BLaER1 treated with 17β-estradiol and CSF1 and Interleukin-3, amounts not matched to agents 10 nM and 100 nM (cell line): ENCODE data around the gene SLC24A3.

Experiments used
- H3K27ac ChIP-seq, 11 experiments: shearing (Covaris generic); formaldehyde crosslinking; 2 replicates each; pipeline ENCODE4 v1.8.1; 2022
- H3K27me3 ChIP-seq, 11 experiments: shearing (Covaris generic); formaldehyde crosslinking; 2 replicates each; pipeline ENCODE4 v1.8.1; 2022
- H3K36me3 ChIP-seq, 11 experiments: shearing (Covaris generic); formaldehyde crosslinking; 2 replicates each; pipeline ENCODE4 v1.8.1; 2022
- H3K4me1 ChIP-seq, 10 experiments: shearing (Covaris generic); formaldehyde crosslinking; 2 replicates each; pipeline ENCODE4 v1.8.1; 2022
- H3K4me2 ChIP-seq, 11 experiments: shearing (Covaris generic); formaldehyde crosslinking; 2 replicates each; pipeline ENCODE4 v1.8.1; 2022
- H3K4me3 ChIP-seq, 10 experiments: shearing (Covaris generic); formaldehyde crosslinking; 2 replicates each; pipeline ENCODE4 v1.8.1; 2022
- H3K9ac ChIP-seq, 11 experiments: shearing (Covaris generic); formaldehyde crosslinking; 2 replicates each; pipeline ENCODE4 v1.8.1; 2022
- H3K9me3 ChIP-seq, 11 experiments: shearing (Covaris generic); formaldehyde crosslinking; replicated peaks in 1 of 11; 2 replicates each; pipeline ENCODE4 v1.8.1; 2022
- H4K20me1 ChIP-seq, 11 experiments: shearing (Covaris generic); formaldehyde crosslinking; 2 replicates each; pipeline ENCODE4 v1.8.1; 2022
- Cebpa-rat ChIP-seq, 11 experiments: shearing (Covaris generic); IDR thresholded peaks; 2 replicates each; pipeline ENCODE4 v1.8.1; 2022

The SLC24A3 gene

GRCh38 chr20:19426356-19426755, 213.9 kb downstream of the SLC24A3 start:
- H3K36me3 ChIP-seq = no peaks in the 10 kb centered on the region
- peaks cover 33 to 51% (median 47%) of the 10 kb centered on the region in 10 experiments for H3K4me1 ChIP-seq
- H3K27me3 ChIP-seq = peaks cover 0 to under 1% (median 0%) of the 10 kb centered on the region in 11 experiments; a peak in 1 of 22 replicates
- no peak for TF ChIP-seq Cebpa-rat (IDR thresholded peaks at IDR 0.05)
- no peaks in the 10 kb centered on the region for H4K20me1 ChIP-seq
- H3K4me3 ChIP-seq = no peak overlapping the region
- H3K27ac ChIP-seq = no peak overlapping the region
- no peak overlapping the region for H3K9ac ChIP-seq
- no peak overlapping the region for H3K4me2 ChIP-seq
- peaks cover 5 to 11% (median 8%) of the 10 kb centered on the region in 11 experiments; a peak in 20 of 22 replicates for H3K9me3 ChIP-seq

GRCh38 chr20:19427480-19427879, 215.0 kb downstream of the SLC24A3 start:
- peaks cover 33 to 51% (median 46%) of the 10 kb centered on the region in 10 experiments for H3K4me1 ChIP-seq
- H3K27ac ChIP-seq = no peak overlapping the region
- H3K9me3 ChIP-seq = no peaks in the 10 kb centered on the region
- no peaks in the 10 kb centered on the region for H4K20me1 ChIP-seq
- H3K27me3 ChIP-seq = peaks cover 0 to 3% (median 0%) of the 10 kb centered on the region in 11 experiments; a peak in 2 of 22 replicates
- no peaks in the 10 kb centered on the region for H3K36me3 ChIP-seq
- no peak overlapping the region for H3K4me3 ChIP-seq
- H3K9ac ChIP-seq = no peak overlapping the region
- H3K4me2 ChIP-seq = peak overlapping the region; percentile 42 to 73 (median 64); a peak in 16 of 22 replicates
- TF ChIP-seq Cebpa-rat (IDR thresholded peaks at IDR 0.05) = no peak

- no peaks in the 10 kb centered on the region for H3K36me3 ChIP-seq
- H3K9ac ChIP-seq = 0 out of 22 replicates have a peak overlapping the region, but pooled peaks of 1 of the 11 experiments have one; percentile 13
- no peak overlapping the region for H3K4me3 ChIP-seq
- H3K27ac ChIP-seq = 0 out of 22 replicates have a peak overlapping the region, but pooled peaks of 1 of the 11 experiments have one; percentile 12
- H3K27me3 ChIP-seq = peaks cover 0 to 3% (median 0%) of the 10 kb centered on the region in 11 experiments; a peak in 2 of 22 replicates
- TF ChIP-seq Cebpa-rat (IDR thresholded peaks at IDR 0.05) = no peak
- peak overlapping the region; percentile 42 to 73 (median 64) for H3K4me2 ChIP-seq
- no peaks in the 10 kb centered on the region for H3K9me3 ChIP-seq
- H4K20me1 ChIP-seq = no peaks in the 10 kb centered on the region
- peaks cover 32 to 50% (median 43%) of the 10 kb centered on the region in 10 experiments for H3K4me1 ChIP-seq
Measured at GRCh38 chr20:19427913-19428312, 215.5 kb downstream of the SLC24A3 start.

DNA sequence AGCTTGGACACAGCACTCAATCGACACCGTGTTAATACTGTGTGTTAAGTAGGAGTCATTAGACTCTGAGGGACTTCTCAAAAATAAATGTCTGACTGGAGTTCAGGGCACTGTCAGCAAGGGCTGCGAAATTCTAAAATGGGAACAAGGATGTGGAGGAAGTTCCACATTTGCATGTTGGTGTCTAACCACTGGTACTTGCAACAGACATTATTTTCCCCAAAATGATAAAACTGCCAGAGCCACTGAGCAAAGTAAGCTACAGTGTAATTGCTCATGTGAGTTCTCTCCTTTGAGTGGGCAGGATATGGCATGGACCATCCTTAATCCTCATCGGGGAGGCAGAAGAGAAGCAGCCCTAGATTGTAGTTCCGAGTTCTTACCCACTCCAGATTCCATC, 215.9 kb downstream of the SLC24A3 start:
- Histone ChIP-seq H3K9ac (0 out of 22 replicates have a peak overlapping the region, but pooled peaks of 1 of the 11 experiments have one; percentile 13), H3K27ac (0 out of 22 replicates have a peak overlapping the region, but pooled peaks of 2 of the 11 experiments have one; percentile 12 to 14), H3K9me3 (no peaks in the 10 kb centered on the region), H3K27me3 (peaks cover 0 to 3% (median 0%) of the 10 kb centered on the region in 11 experiments; a peak in 2 of 22 replicates), H3K4me3 (no peak overlapping the region), H4K20me1 (no peaks in the 10 kb centered on the region), H3K4me2 (peak overlapping the region; percentile 42 to 73 (median 64)), H3K36me3 (no peaks in the 10 kb centered on the region), H3K4me1 (peaks cover 28 to 50% (median 40%) of the 10 kb centered on the region in 10 experiments)
- TF ChIP-seq Cebpa-rat (IDR thresholded peaks at IDR 0.05) = no peak

GRCh38 chr20:19429538-19429937, 217.1 kb downstream of the SLC24A3 start:
- no peak for TF ChIP-seq Cebpa-rat (IDR thresholded peaks at IDR 0.05)
- peak overlapping the region in 6 of 11 experiments; percentile 22 to 66 (median 38); a peak in 8 of 22 replicates for H3K4me2 ChIP-seq

DNA sequence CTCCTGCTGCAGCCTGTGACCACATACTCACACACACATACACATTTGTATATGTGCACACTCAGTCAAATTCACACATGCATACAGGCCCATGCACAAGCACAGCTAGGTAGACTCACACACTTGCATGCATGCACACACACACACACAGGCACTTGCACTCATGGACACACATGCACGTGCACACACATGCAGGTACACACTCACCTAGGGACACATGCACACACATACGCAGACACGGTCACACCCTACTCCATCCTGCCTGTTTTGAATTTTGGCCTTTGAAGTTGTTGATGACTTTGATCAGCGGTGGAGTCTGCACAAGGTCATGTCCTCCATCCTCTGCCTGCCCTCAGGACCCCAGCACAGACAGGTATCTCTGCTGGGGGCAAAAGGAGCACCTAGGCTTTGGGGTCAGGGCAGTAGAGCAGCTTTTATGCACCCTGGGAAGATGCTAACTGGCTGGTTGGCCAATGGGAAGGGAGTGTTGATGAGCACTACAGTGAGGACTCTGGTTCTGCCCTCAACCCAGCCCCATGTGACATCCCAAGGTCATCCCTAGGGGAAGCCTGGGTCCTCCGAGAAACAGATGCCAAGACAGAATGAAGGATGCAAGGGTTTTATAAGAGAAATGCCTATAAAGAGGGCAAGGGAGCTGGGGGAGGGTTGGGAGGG, 218.3 kb downstream of the SLC24A3 start:
- Histone ChIP-seq H3K4me1 (peaks cover 30 to 52% (median 42%) of the 10 kb centered on the region in 10 experiments), H3K36me3 (no peaks in the 10 kb centered on the region), H3K4me2 (peak overlapping the region in 6 of 11 experiments; percentile 10 to 40 (median 25); a peak in 6 of 22 replicates), H3K27ac (no peak overlapping the region), H4K20me1 (no peaks in the 10 kb centered on the region), H3K4me3 (no peak overlapping the region), H3K9ac (no peak overlapping the region), H3K27me3 (peaks cover 0 to 10% (median 0%) of the 10 kb centered on the region in 11 experiments; a peak in 5 of 22 replicates), H3K9me3 (no peaks in the 10 kb centered on the region)
- no peak for TF ChIP-seq Cebpa-rat (IDR thresholded peaks at IDR 0.05)

More at GRCh38 chr20:19429538-19429937, 217.1 kb downstream of the SLC24A3 start:
- Histone ChIP-seq H4K20me1 (no peaks in the 10 kb centered on the region), H3K27me3 (peaks cover 0 to 3% (median 0%) of the 10 kb centered on the region in 11 experiments; a peak in 2 of 22 replicates), H3K9me3 (no peaks in the 10 kb centered on the region), H3K9ac (no peak overlapping the region), H3K4me3 (no peak overlapping the region), H3K36me3 (no peaks in the 10 kb centered on the region), H3K27ac (no peak overlapping the region), H3K4me1 (peaks cover 28 to 50% (median 41%) of the 10 kb centered on the region in 10 experiments)

DNA sequence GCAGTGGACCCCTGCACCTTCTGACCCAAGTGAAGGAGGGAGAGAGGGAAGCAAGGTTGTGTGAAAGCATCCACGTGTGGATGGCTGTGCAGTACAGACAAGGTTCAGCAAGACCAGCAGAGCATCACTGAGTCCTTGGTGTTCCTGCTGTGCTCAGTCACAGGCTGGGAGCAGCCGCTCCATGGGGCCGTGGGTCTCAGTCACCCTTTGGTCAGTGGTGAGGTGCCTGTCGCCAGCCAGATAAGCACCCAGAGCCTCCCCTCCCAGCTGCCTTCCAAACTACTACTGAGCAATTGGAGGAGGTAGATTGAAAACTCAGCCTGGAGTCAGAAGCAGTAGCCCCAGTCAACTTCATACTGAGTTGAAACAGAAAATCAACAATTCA, 218.9 kb downstream of the SLC24A3 start:
- Histone ChIP-seq H3K27me3 (peaks cover 0 to 10% (median 0%) of the 10 kb centered on the region in 11 experiments; a peak in 5 of 22 replicates), H3K4me2 (no peak overlapping the region), H3K27ac (no peak overlapping the region), H3K4me3 (no peak overlapping the region), H3K4me1 (peaks cover 30 to 52% (median 42%) of the 10 kb centered on the region in 10 experiments), H3K36me3 (no peaks in the 10 kb centered on the region), H3K9me3 (0 out of 22 replicates have a peak, but pooled peaks cover 0 to 2% (median 0%) of the 10 kb centered on the region in 11 experiments), H4K20me1 (no peaks in the 10 kb centered on the region), H3K9ac (no peak overlapping the region)
- no peak for TF ChIP-seq Cebpa-rat (IDR thresholded peaks at IDR 0.05)

- H4K20me1 ChIP-seq = no peaks in the 10 kb centered on the region
- no peak for TF ChIP-seq Cebpa-rat (IDR thresholded peaks at IDR 0.05)
- H3K4me3 ChIP-seq = no peak overlapping the region
- H3K9me3 ChIP-seq = 0 out of 22 replicates have a peak, but pooled peaks cover 0 to 8% (median 0%) of the 10 kb centered on the region in 11 experiments
- peaks cover 30 to 52% (median 42%) of the 10 kb centered on the region in 10 experiments for H3K4me1 ChIP-seq
- peaks cover 0 to 10% (median 0%) of the 10 kb centered on the region in 11 experiments; a peak in 5 of 22 replicates for H3K27me3 ChIP-seq
- H3K27ac ChIP-seq = no peak overlapping the region
- H3K4me2 ChIP-seq = no peak overlapping the region
- H3K9ac ChIP-seq = no peak overlapping the region
- no peaks in the 10 kb centered on the region for H3K36me3 ChIP-seq
Measured at GRCh38 chr20:19431906-19432305, 219.5 kb downstream of the SLC24A3 start.
